Measurements from ENCODE around the gene DSC3.

Gene DSC3

GRCh38 chr18:31042406-31043181 lies at the start of gene DSC3:
DSC3 (minus strand) TSS chr18:31042742; CDS start chr18:31042660, 82 bp downstream.
- DNase-seq: no peak

- peak; percentile 16 for DNase-seq
Measured at GRCh38 chr18:31091350-31091749, 48.8 kb upstream of the DSC3 start.

- no peak for DNase-seq
Measured at GRCh38 chr18:31088532-31088931, 46.0 kb upstream of the DSC3 start.

DNA sequence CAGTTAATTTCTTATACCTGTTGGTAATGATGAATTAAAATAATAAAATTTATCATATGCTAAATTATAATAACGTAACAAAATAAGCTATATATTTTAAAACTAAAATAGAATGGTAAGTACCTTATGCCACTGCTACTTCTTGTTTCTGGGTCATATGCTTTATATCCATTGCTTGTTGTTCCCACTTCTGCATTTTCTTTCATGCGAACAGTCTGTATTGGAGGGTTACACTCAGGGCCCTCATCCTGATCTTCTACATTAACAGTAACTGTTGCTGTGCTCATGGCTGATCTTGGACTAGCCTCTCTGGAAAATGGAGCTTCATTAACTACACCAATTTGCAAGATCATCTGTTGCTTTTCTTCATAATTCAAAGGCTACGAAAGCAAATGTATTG lies 37.4 kb upstream of the DSC3 start:
- no peak for DNase-seq

DNA sequence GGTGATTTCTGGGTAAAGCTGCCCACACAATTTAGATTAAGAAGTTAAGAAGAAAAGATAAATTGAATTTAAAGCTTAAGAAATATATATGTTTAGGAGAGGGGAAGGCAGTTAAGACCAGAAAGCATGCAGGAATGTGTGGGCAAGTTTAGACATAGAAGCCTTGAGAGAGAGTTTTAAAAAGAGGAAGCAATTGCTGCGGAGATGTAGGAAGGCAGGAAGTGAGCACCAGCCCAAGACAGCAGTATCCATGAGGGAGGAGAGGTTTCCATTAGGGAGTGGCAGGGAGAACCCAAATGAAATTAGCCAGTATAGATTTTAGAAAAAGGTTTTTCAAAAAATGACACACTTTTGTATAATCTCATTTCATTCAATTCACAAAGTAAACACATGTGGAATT lies 35.3 kb upstream of the DSC3 start:
- DNase-seq: peak; percentile 51

DNA sequence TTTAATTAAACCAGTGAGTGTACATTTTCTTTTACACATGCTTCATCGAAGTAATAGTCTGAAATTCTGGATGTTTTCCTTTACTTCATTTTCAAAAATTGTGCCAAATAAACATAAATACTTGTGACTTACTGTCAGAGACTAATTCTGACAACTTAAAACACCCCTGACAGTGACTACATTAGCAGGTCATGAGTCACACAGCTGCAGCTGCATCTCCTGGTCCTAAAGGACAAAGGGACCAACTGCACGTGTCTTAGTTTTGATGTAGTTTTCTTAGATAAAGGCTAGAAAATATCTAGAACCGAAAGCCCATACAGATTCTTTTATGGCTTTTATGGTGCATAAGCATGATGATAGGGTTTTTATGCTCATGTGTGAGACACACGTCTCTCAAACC lies 29.6 kb upstream of the DSC3 start:
- no peak for DNase-seq

GRCh38 chr18:31070206-31070605 lies 27.7 kb upstream of the DSC3 start:
- no peak for DNase-seq

GRCh38 chr18:31066266-31066665 lies 23.7 kb upstream of the DSC3 start:
- no peak for DNase-seq

GRCh38 chr18:31065036-31065773 lies 22.7 kb upstream of the DSC3 start:
- DNase-seq: no peak

- DNase-seq: no peak
Measured at GRCh38 chr18:31064130-31064529, 21.6 kb upstream of the DSC3 start.

- peak; percentile 20 for DNase-seq
Measured at GRCh38 chr18:31061945-31062344, 19.4 kb upstream of the DSC3 start.

DNA sequence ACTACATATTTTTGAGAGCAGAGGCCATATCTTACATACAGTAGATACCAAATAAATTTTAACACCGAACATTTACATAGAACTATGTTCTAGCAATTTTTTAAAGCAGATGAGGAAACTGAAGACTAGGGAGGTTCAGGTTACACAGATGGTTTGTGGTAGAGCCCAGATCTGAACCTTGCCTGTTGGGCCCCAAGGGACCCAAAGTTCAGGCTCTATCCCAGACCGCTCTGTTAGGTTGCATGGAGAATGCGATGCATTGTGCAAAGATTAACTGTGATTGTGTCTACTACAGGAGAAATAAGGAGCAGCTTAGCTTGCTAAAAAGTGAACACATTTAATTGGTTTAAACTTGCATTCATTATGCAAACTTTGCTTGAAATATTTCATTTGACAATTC lies 16.4 kb upstream of the DSC3 start:
- no peak for DNase-seq

- DNase-seq: no peak
Measured at GRCh38 chr18:31057917-31058316, 15.4 kb upstream of the DSC3 start.

DNA sequence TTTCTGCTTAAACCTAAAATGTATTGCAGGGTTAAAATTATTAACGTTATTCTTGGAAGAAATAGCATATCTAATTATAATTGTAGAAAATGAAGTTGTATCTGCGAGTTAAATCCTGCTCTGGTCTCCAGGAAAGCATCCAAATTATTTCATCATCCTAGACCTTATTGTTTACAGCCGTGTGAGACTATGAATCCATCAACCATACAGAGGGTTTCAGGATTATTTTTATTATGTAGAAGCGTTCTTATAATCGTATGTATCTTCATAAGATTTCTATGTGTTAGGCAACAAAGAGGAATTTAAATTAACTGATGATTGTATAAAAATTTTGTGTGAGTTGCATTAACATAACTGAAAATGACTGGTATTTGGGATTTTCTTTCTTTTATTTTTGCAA lies 14.5 kb upstream of the DSC3 start:
- no peak for DNase-seq

GRCh38 chr18:31056296-31056695 lies 13.8 kb upstream of the DSC3 start:
- no peak for DNase-seq

DNA sequence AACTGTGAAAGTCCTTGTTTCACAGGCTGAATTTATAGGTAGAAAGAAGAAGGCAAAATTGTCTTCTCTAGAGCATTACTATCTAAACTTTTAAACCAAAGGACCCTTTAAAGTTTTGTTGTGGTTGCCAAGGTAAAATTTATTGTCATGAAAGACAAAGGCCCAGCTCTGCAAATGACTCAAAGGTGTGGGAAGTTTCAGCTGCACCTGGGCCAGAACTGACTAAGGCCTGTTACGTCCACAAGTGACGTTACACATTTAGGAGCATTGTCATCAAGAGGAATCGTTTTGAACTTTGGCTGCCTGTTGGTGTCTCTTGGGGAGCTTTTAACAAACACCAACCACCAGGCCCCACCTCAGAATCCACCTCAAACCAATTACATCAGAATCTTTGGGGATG lies 8.1 kb upstream of the DSC3 start:
- no peak for DNase-seq

- DNase-seq: peak; percentile 75
Measured at GRCh38 chr18:31049189-31049588, 6.6 kb upstream of the DSC3 start.

GRCh38 chr18:31048216-31048615 lies 5.7 kb upstream of the DSC3 start:
- no peak for DNase-seq

GRCh38 chr18:31046916-31047315 lies 4.4 kb upstream of the DSC3 start:
- DNase-seq: no peak

DNA sequence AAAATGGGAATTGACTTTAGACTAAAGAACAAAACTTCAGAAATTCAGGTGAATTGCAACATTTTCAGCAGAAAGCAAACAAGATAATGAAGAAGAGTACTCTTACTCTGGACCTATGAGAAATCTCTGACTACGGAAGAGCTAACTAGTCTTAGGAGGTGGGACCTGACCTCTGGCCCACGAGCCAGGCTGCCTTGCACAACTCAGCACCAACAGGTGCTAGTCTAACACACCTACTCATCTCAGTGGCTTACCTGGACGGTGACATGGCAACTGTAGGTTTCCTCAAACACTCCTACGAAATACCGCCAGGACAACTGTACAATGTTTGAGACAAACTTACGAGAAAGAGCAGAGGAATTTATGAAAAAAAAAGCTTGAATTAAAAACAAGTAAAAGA lies 3.1 kb upstream of the DSC3 start:
- DNase-seq: no peak

GRCh38 chr18:31044926-31045325 lies 2.4 kb upstream of the DSC3 start:
- DNase-seq: no peak

DNA sequence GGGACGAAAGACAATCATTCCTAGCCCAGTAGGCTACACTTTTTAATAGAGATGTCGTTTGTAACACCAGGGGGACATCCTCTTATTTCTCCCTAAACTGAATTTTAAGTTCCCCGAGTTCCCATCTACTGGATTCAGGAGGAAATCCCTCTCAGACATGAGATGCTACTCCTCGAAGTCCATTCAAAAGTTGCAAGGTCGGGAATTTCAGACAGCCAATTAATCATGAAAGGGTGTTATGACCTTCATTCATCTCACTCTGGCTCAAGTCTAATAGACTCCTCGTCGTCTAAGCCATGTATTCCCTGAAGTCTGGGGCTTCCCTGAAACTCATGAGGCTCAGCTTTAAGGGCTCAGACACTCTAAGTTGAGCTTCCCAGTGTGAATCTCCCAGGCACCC lies 1.2 kb upstream of the DSC3 start:
- no peak for DNase-seq

DNA sequence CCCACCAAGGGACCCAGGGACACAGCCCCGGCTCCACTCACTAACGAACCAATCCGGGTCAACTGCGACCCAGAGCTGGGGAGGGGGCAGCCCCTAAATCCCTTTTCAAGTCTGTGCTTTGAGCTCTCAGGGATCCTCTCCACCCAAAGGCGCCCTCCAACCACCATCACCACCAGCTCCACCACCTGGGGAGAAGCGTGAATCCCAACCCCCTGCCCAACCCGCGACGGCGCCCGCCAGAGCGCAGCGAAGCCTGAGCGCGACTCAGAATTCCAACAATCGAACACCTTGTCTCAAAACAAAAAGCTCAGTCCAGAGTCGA lies 497 bp downstream of the DSC3 start:
- no peak for DNase-seq

GRCh38 chr18:31041271-31042083 lies 1.1 kb downstream of the DSC3 start:
- no peak for DNase-seq
